SH-SY5Y (cell line): Measurements from ENCODE around the gene TKTL1.

Experiments used
- GATA2 ChIP-seq: IDR thresholded peaks from 2 replicates; pipeline ENCODE4 v1.6.1; 2011; ENCODE audit warnings: mild to moderate bottlenecking, low read depth, low read length
- GATA3 ChIP-seq: IDR thresholded peaks from 2 replicates; pipeline ENCODE4 v1.6.1; 2011; ENCODE audit warnings: low read depth, mild to moderate bottlenecking, low read length, moderate library complexity

DNA sequence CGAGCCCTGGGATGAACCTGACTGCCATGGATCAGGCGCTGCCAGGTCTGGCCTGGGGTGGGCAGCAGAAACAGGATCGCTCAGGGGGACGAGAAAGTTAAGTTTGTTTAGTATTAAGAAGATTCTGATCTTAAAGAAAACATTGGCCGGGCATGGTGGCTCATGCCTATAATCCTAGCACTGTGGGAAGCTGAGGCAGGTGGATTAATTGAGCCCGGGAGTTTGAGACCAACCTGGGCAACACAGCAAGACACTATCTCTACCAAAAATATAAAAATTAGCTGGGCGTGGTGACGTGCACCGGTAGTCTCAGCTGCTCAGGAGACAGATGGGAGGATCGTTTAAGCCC is 79.5 kb downstream of the TKTL1 start:
- TF ChIP-seq GATA2 (no peak), GATA3 (no peak)
